ENCODE measurements around the gene CDH5.

The CDH5 gene

GRCh38 chr16:66426112-66427035 lies 59.9 kb downstream of the CDH5 start:
- DNase-seq (ENCODE audit: extremely low read depth, insufficient read length) = no peak
- H3K27me3 ChIP-seq (replicated peaks; ENCODE audit: control insufficient read depth, insufficient read depth, low read length) = peaks cover 12% of the 10 kb centered on the region
- H3K4me3 ChIP-seq (replicated peaks; ENCODE audit: low read depth, low read length) = no peak overlapping the region
- TF ChIP-seq CTCF (IDR thresholded peaks at IDR 0.05; ENCODE audit: insufficient read depth, low read length, poor library complexity, severe bottlenecking) = no peak
- H3K36me3 ChIP-seq (ENCODE audit: control insufficient read depth, insufficient read depth, low read length) = no peaks in the 10 kb centered on the region

GRCh38 chr16:66427036-66427860 lies 60.8 kb downstream of the CDH5 start, which contains the start of gene BEAN1:
BEAN1 (plus strand) TSS chr16:66427295; CDS start chr16:66437677, 10,382 bp downstream.
- H3K4me3 ChIP-seq (replicated peaks; ENCODE audit: low read depth, low read length) = no peak within 1 kb of the TSS
- TF ChIP-seq CTCF (IDR thresholded peaks at IDR 0.05; ENCODE audit: insufficient read depth, low read length, poor library complexity, severe bottlenecking) = no peak
- DNase-seq (ENCODE audit: extremely low read depth, insufficient read length) = no peak
- H3K36me3 ChIP-seq (ENCODE audit: control insufficient read depth, insufficient read depth, low read length) = no peaks in the 10 kb centered on the region
- H3K27me3 ChIP-seq (replicated peaks; ENCODE audit: control insufficient read depth, insufficient read depth, low read length) = peaks cover 12% of the 10 kb centered on the region

GRCh38 chr16:66427871-66428681 lies 61.6 kb downstream of the CDH5 start:
- TF ChIP-seq CTCF (IDR thresholded peaks at IDR 0.05; ENCODE audit: insufficient read depth, low read length, poor library complexity, severe bottlenecking) = no peak
- no peaks in the 10 kb centered on the region for H3K36me3 ChIP-seq (ENCODE audit: control insufficient read depth, insufficient read depth, low read length)
- DNase-seq (ENCODE audit: extremely low read depth, insufficient read length) = no peak
- H3K27me3 ChIP-seq (replicated peaks; ENCODE audit: control insufficient read depth, insufficient read depth, low read length) = peaks cover 12% of the 10 kb centered on the region
- H3K4me3 ChIP-seq (replicated peaks; ENCODE audit: low read depth, low read length) = no peak overlapping the region

- Histone ChIP-seq H3K4me3 (replicated peaks; ENCODE audit: low read depth, low read length) (no peak overlapping the region), H3K27me3 (replicated peaks; ENCODE audit: control insufficient read depth, insufficient read depth, low read length) (peaks cover 12% of the 10 kb centered on the region), H3K36me3 (ENCODE audit: control insufficient read depth, insufficient read depth, low read length) (no peaks in the 10 kb centered on the region)
- no peak for TF ChIP-seq CTCF (IDR thresholded peaks at IDR 0.05; ENCODE audit: insufficient read depth, low read length, poor library complexity, severe bottlenecking)
- no peak for DNase-seq (ENCODE audit: extremely low read depth, insufficient read length)
These were observed 62.3 kb downstream of the CDH5 start for GRCh38 chr16:66428682-66429251.

- DNase-seq (ENCODE audit: extremely low read depth, insufficient read length) = no peak
- H3K4me3 ChIP-seq (replicated peaks; ENCODE audit: low read depth, low read length) = no peak overlapping the region
- TF ChIP-seq CTCF (IDR thresholded peaks at IDR 0.05; ENCODE audit: insufficient read depth, low read length, poor library complexity, severe bottlenecking) = no peak
- H3K36me3 ChIP-seq (ENCODE audit: control insufficient read depth, insufficient read depth, low read length) = no peaks in the 10 kb centered on the region
- peaks cover 12% of the 10 kb centered on the region for H3K27me3 ChIP-seq (replicated peaks; ENCODE audit: control insufficient read depth, insufficient read depth, low read length)
These were observed 62.9 kb downstream of the CDH5 start for GRCh38 chr16:66429290-66429962.

All from GM06990 (cell line).